ENCODE measurements around the gene GPC3. TPM values are rescaled to one million over a fixed set of nuclear protein-coding genes. Genes with fewer than 3 reads are reported as not detected.

The GPC3 gene
- total RNA-seq, 1 donor from 2014 or later = 1,039 TPM

- Histone ChIP-seq H3K4me3 (no peak overlapping the region), H3K9ac (no peak overlapping the region), H3K4me2 (no peak overlapping the region), H4K20me1 (ENCODE audit: low read depth) (peaks cover 26% of the 10 kb centered on the region), H2AFZ (replicated peaks) (no peak overlapping the region), H3K27ac (no peak overlapping the region), H3K9me3 (ENCODE audit: low read depth) (no peaks in the 10 kb centered on the region), H3K27me3 (no peaks in the 10 kb centered on the region), H3K36me3 (peaks cover 3% of the 10 kb centered on the region), H3K4me1 (no peaks in the 10 kb centered on the region), H3K79me2 (ENCODE audit: low read depth) (peaks cover 30% of the 10 kb centered on the region), H3F3A (ENCODE audit: low read depth) (no peaks in the 10 kb centered on the region)
- DNase-seq (ENCODE audit: low spot score) = no peak
- Mint-ChIP-seq H3K27ac (no peak overlapping the region), H3K27me3 (ENCODE audit: insufficient read depth, low read depth) (peaks cover 2% of the 10 kb centered on the region), H3K9me3 (peaks cover 4% of the 10 kb centered on the region), H3K36me3 (peaks cover 2% of the 10 kb centered on the region), H3K4me1 (peaks cover 3% of the 10 kb centered on the region), H3K4me3 (no peak overlapping the region)
- TF ChIP-seq EZH2 (IDR thresholded peaks at IDR 0.05) = no peak
Measured at GRCh38 chrX:133819546-133819945, 165.8 kb downstream of the GPC3 start.

- Histone ChIP-seq H3K27me3 (no peaks in the 10 kb centered on the region), H3K4me3 (no peak overlapping the region), H3F3A (ENCODE audit: low read depth) (no peaks in the 10 kb centered on the region), H3K79me2 (ENCODE audit: low read depth) (peaks cover 17% of the 10 kb centered on the region), H3K9ac (no peak overlapping the region), H2AFZ (replicated peaks) (no peak overlapping the region), H3K36me3 (peaks cover 3% of the 10 kb centered on the region), H3K9me3 (ENCODE audit: low read depth) (no peaks in the 10 kb centered on the region), H3K4me1 (peaks cover under 1% of the 10 kb centered on the region), H3K4me2 (no peak overlapping the region), H3K27ac (no peak overlapping the region), H4K20me1 (ENCODE audit: low read depth) (peaks cover 38% of the 10 kb centered on the region)
- H3K9me3 Mint-ChIP-seq = no peaks in the 10 kb centered on the region
- DNase-seq (ENCODE audit: low spot score) = no peak
- TF ChIP-seq EZH2 (IDR thresholded peaks at IDR 0.05) (no peak), CTCF (IDR thresholded peaks at IDR 0.05) (no peak), EZH2phosphoT487 (IDR thresholded peaks at IDR 0.05) (no peak)
- H3K27ac Mint-ChIP-seq = no peak overlapping the region
- peaks cover 10% of the 10 kb centered on the region for H3K4me1 Mint-ChIP-seq
- peaks cover 2% of the 10 kb centered on the region for H3K27me3 Mint-ChIP-seq (ENCODE audit: insufficient read depth, low read depth)
- no peak overlapping the region for H3K4me3 Mint-ChIP-seq
- no peaks in the 10 kb centered on the region for H3K36me3 Mint-ChIP-seq
Measured at GRCh38 chrX:133818019-133818418, 167.4 kb downstream of the GPC3 start.

GRCh38 chrX:133815496-133815895 lies 169.9 kb downstream of the GPC3 start:
- H3K36me3 Mint-ChIP-seq = no peaks in the 10 kb centered on the region
- Histone ChIP-seq H2AFZ (replicated peaks) (no peak overlapping the region), H3K27ac (no peak overlapping the region), H3F3A (ENCODE audit: low read depth) (no peaks in the 10 kb centered on the region), H3K4me1 (peaks cover 10% of the 10 kb centered on the region), H3K79me2 (ENCODE audit: low read depth) (peaks cover 22% of the 10 kb centered on the region), H4K20me1 (ENCODE audit: low read depth) (peaks cover 44% of the 10 kb centered on the region), H3K4me3 (no peak overlapping the region), H3K4me2 (no peak overlapping the region), H3K27me3 (no peaks in the 10 kb centered on the region), H3K9ac (no peak overlapping the region), H3K9me3 (ENCODE audit: low read depth) (no peaks in the 10 kb centered on the region), H3K36me3 (no peaks in the 10 kb centered on the region)
- H3K27me3 Mint-ChIP-seq (ENCODE audit: insufficient read depth, low read depth) = peaks cover 4% of the 10 kb centered on the region
- TF ChIP-seq EZH2 (IDR thresholded peaks at IDR 0.05) (no peak), CTCF (IDR thresholded peaks at IDR 0.05) (no peak), EZH2phosphoT487 (IDR thresholded peaks at IDR 0.05) (no peak)
- DNase-seq (ENCODE audit: low spot score) = no peak
- H3K9me3 Mint-ChIP-seq = no peaks in the 10 kb centered on the region
- H3K4me1 Mint-ChIP-seq = peaks cover 18% of the 10 kb centered on the region
- no peak overlapping the region for H3K27ac Mint-ChIP-seq
- no peak overlapping the region for H3K4me3 Mint-ChIP-seq

- no peaks in the 10 kb centered on the region for H3K9me3 Mint-ChIP-seq
- TF ChIP-seq CTCF (IDR thresholded peaks at IDR 0.05) = no peak
- TF ChIP-seq EZH2 (IDR thresholded peaks at IDR 0.05) = no peak
- no peak for TF ChIP-seq EZH2phosphoT487 (IDR thresholded peaks at IDR 0.05)
- H3K4me1 Mint-ChIP-seq = peaks cover 18% of the 10 kb centered on the region
- H3K27ac ChIP-seq = no peak overlapping the region
- H3K4me1 ChIP-seq = peaks cover 10% of the 10 kb centered on the region
- no peaks in the 10 kb centered on the region for H3K9me3 ChIP-seq (ENCODE audit: low read depth)
- H3K27me3 Mint-ChIP-seq (ENCODE audit: insufficient read depth, low read depth) = peaks cover 4% of the 10 kb centered on the region
- H3K79me2 ChIP-seq (ENCODE audit: low read depth) = peaks cover 19% of the 10 kb centered on the region
- no peak for DNase-seq (ENCODE audit: low spot score)
- H3K4me3 Mint-ChIP-seq = no peak overlapping the region
- no peak overlapping the region for H3K4me3 ChIP-seq
- H3K27me3 ChIP-seq = no peaks in the 10 kb centered on the region
- no peak overlapping the region for H2AFZ ChIP-seq (replicated peaks)
- no peak overlapping the region for H3K9ac ChIP-seq
- no peak overlapping the region for H3K4me2 ChIP-seq
- no peak overlapping the region for H3K27ac Mint-ChIP-seq
- no peaks in the 10 kb centered on the region for H3F3A ChIP-seq (ENCODE audit: low read depth)
- peaks cover 49% of the 10 kb centered on the region for H4K20me1 ChIP-seq (ENCODE audit: low read depth)
- no peaks in the 10 kb centered on the region for H3K36me3 Mint-ChIP-seq
- no peaks in the 10 kb centered on the region for H3K36me3 ChIP-seq
Measured at GRCh38 chrX:133813971-133814370, 171.4 kb downstream of the GPC3 start.
